Measurements from ENCODE around the gene F8A3. TPM values are rescaled to one million over a fixed set of nuclear protein-coding genes. Genes with fewer than 3 reads are reported as not detected.

The F8A3 gene
- 2.7 and 2.8 TPM in 2 replicates for total RNA-seq

DNA sequence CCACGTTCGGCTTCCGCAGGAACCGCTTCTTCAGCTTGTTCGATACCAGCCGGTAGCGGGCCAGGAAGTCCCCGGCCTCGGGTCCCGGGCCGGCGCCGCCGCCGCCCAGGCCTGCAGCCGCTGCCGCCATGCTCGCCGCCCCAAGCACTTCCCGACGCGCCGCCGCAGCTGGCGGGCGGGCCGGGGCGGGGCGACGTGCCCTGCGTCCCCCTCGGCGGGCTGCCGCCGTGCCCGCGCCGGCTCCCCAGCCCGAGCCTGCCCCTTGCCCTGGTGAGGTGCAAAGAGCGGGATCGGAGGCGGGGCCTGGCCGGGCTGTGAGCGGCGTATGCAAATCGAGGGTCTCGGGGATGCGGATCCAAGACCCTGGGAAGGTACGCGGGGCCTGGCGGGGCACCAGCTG, at the start of gene F8A3:
TSS of gene F8A3 (minus strand) at position 150 of the 400 bp plus-strand sequence. CDS start at position 130, 20 bp downstream.

Other genes with a start within 250 kb of the F8A3 start
- gene VBP1, start 242.2 kb downstream of the F8A3 start, total RNA-seq: 67.7 and 94.7 TPM in 2 replicates
- 0.38 and 0.56 TPM in 2 replicates for gene RAB39B, start 194.1 kb downstream of the F8A3 start, total RNA-seq
- under 0.01 and 0.85 TPM in 2 replicates for gene CLIC2, start 124.0 kb downstream of the F8A3 start, total RNA-seq
- not detected in 2 replicates for gene F8A2, start 76.5 kb downstream of the F8A3 start, total RNA-seq
- gene SPRY3, start 154.0 kb upstream of the F8A3 start, total RNA-seq: 0.19 and 0.56 TPM in 2 replicates
- gene TMLHE, start 154.3 kb upstream of the F8A3 start, total RNA-seq: 15.3 and 16.3 TPM in 2 replicates

Measured in regular cardiac myocyte (primary cell).